HepG2 (cell line): ENCODE measurements around the gene CSMD2. TPM values are rescaled to one million over a fixed set of nuclear protein-coding genes. Genes with fewer than 3 reads are reported as not detected.

Experiments used
- ATAC-seq: fragments of 200-7000 bp; cut with Tn5 transposase; 3 replicates; pipeline ENCODE4 v1.9.1; 2020; ENCODE audit warnings: mild to moderate bottlenecking, moderate library complexity
- BruUV-seq: library from RNA; stranded (reverse); fragments of 400-500 nt; replicated peaks from 2 replicates; lab custom pipeline; 2021; lab: Mats Ljungman, UMichigan
- CTCF ChIA-PET: fragments of 300-600 bp; formaldehyde crosslinking; extraction: SDS; loops from one replicate; lab custom pipeline; 2021; ENCODE audit warnings: low total read pairs, inconsistent platforms, low intra/inter-chr PET ratio; lab: Yijun Ruan, JAX
- POLR2A ChIA-PET: fragments of 350-600 bp; sonication (Branson Sonifier 250); formaldehyde crosslinking; loops from one replicate; lab custom pipeline; 2020; ENCODE audit warnings: antibody characterized with exemption, inconsistent platforms; lab: Yijun Ruan, JAX
- DNase-seq: peaks from one replicate; pipeline ENCODE4 v3.0.0-alpha.2; 2015; ENCODE audit warnings: low spot score
- FAIRE-seq: peaks from 3 replicates; lab custom pipeline; 2011; peaks lifted over from hg19 to GRCh38; lab: Jason Lieb, UNC
- H2AFZ ChIP-seq: one replicate; pipeline ENCODE4 v1.6.1; 2011; ENCODE audit warnings: low read length, inconsistent platforms
- H3K27ac ChIP-seq: fragments of 300-600 bp; 3 replicates; pipeline ENCODE4 v1.8.0; 2011; ENCODE audit warnings: mixed run types, mild to moderate bottlenecking, mixed read lengths, low read length, inconsistent platforms; ENCODE audit not compliant: insufficient read depth; ENCODE audit errors: extremely low read length
- H3K27me3 ChIP-seq, 2 experiments: fragments of 200-600 bp in 1 of 2; 2 replicates in 1 of 2; 3 replicates in 1 of 2; pipeline versions ENCODE4 v1.6.0 to v1.8.0; 2011; ENCODE audit warnings: low read length in 2 of 2, mild to moderate bottlenecking in 2 of 2, moderate library complexity in 2 of 2, inconsistent platforms in 1 of 2; ENCODE audit not compliant: insufficient read depth in 2 of 2, control insufficient read depth in 1 of 2
- H3K36me3 ChIP-seq, 2 experiments: fragments of 200-600 bp in 1 of 2; replicated peaks in 1 of 2; 2 replicates in 1 of 2; 3 replicates in 1 of 2; pipeline versions ENCODE4 v1.5.1 to v1.8.0; 2011; ENCODE audit warnings: low read length in 2 of 2, inconsistent platforms in 1 of 2; ENCODE audit not compliant: insufficient read depth in 2 of 2, control insufficient read depth in 1 of 2
- H3K4me1 ChIP-seq: 2 replicates; pipeline ENCODE4 v1.5.1; 2012; ENCODE audit warnings: low read length, inconsistent platforms; ENCODE audit not compliant: insufficient read depth
- H3K4me2 ChIP-seq: 2 replicates; pipeline ENCODE4 v1.6.0; 2011; ENCODE audit warnings: low read depth, low read length, inconsistent platforms
- H3K4me3 ChIP-seq, 3 experiments: fragments of 200-600 bp in 1 of 3; sonication (generic), shearing (Covaris generic) in 1 of 3; replicated peaks in 1 of 3; 2 replicates each; pipeline ENCODE4 v1.5.1; 2011 to 2016; ENCODE audit warnings: low read length in 3 of 3, inconsistent platforms in 2 of 3, low read depth in 2 of 3, mild to moderate bottlenecking in 2 of 3, control low read depth in 1 of 3, mixed read lengths in 1 of 3; ENCODE audit not compliant: insufficient read depth in 1 of 3
- H3K79me2 ChIP-seq: one replicate; pipeline ENCODE4 v1.6.1; 2011; ENCODE audit warnings: low read length, inconsistent platforms; ENCODE audit not compliant: insufficient read depth
- H3K9ac ChIP-seq: 2 replicates; pipeline ENCODE4 v1.6.0; 2011; ENCODE audit warnings: mild to moderate bottlenecking, low read depth, low read length, inconsistent platforms; ENCODE audit not compliant: insufficient read depth
- H3K9me3 ChIP-seq: 2 replicates; pipeline ENCODE4 v1.5.1; 2012; ENCODE audit warnings: mild to moderate bottlenecking, low read length
- H4K20me1 ChIP-seq: 2 replicates; pipeline ENCODE4 v1.6.0; 2011; ENCODE audit warnings: inconsistent platforms, mild to moderate bottlenecking, low read length, moderate library complexity; ENCODE audit not compliant: insufficient read depth
- KDM4B ChIP-seq: sonication (generic); formaldehyde crosslinking; IDR thresholded peaks from 2 replicates; pipeline ENCODE4 v1.4.0; 2020; ENCODE audit warnings: missing genetic modification reagents
- PBX2 ChIP-seq: IDR thresholded peaks from 2 replicates; pipeline ENCODE4 v1.6.1; 2016; ENCODE audit warnings: control low read depth
- POLR2A ChIP-seq, 2 experiments: IDR thresholded peaks; 2 replicates each; pipeline ENCODE4 v1.6.1; 2011; ENCODE audit warnings: low read depth in 2 of 2, low read length in 2 of 2, mild to moderate bottlenecking in 1 of 2, moderate library complexity in 1 of 2; ENCODE audit not compliant: insufficient read depth in 1 of 2
- PTBP1 ChIP-seq: fragments of 200-400 bp; formaldehyde crosslinking; IDR thresholded peaks from 2 replicates; pipeline ENCODE4 v1.6.1; 2018; ENCODE audit warnings: low read length, low read depth; ENCODE audit not compliant: poor library complexity, severe bottlenecking
- ZNF331 ChIP-seq: sonication (generic); formaldehyde crosslinking; IDR thresholded peaks from 2 replicates; pipeline ENCODE4 v1.4.0; 2020; ENCODE audit warnings: missing genetic modification reagents
- ZNF569 ChIP-seq: sonication (generic); formaldehyde crosslinking; IDR thresholded peaks from 2 replicates; pipeline ENCODE4 v1.5.0; 2020; ENCODE audit warnings: mild to moderate bottlenecking, missing genetic modification reagents, moderate library complexity, borderline replicate concordance
- ZNF724P ChIP-seq: sonication (generic); formaldehyde crosslinking; IDR thresholded peaks from 2 replicates; pipeline ENCODE4 v1.8.0; 2022; ENCODE audit warnings: missing genetic modification reagents, borderline replicate concordance
- ZNF761 ChIP-seq: sonication (generic); formaldehyde crosslinking; conservative IDR thresholded peaks from 2 replicates; pipeline ENCODE4 v1.4.0; 2020; ENCODE audit warnings: mild to moderate bottlenecking, missing genetic modification reagents
- WGBS: methylation state at CpG from one replicate; pipeline ENCODE4 v1.1.6; 2017; ENCODE audit warnings: low lambda C conversion rate; 5-methylcytosine and 5-hydroxymethylcytosine counted together
- in situ Hi-C: cut with HindIII; loops from 2 replicates; pipeline ENCODE4 v1.10.0; 2017; ENCODE audit warnings: low pct_unique_long_range_greater_than_20kb; ENCODE audit not compliant: extremely low pct_ligation_motif_present
- intact Hi-C: fragments of 100-400 bp; cut with micrococcal nuclease; formaldehyde crosslinking; loops from one replicate; pipeline ENCODE4 v1.10.0; 2022; ENCODE audit not compliant: unreplicated experiment
- polyA plus RNA-seq, 8 experiments: library from polyadenylated mRNA; depleted of rRNA in 3 of 8; stranded (reverse) in 7 of 8; unstranded in 1 of 8; fragments of >200 nt; fragmentation: Illumina TruSeq in 4 of 8; extraction: Trizol in 4 of 8; gene quantifications; 2 replicates each; pipeline versions ENCODE4 v1.2.1 to v1.2.3, GENCODE V29; 2011 to 2016; ENCODE audit warnings: low read depth in 4 of 8, missing spikeins in 1 of 8, mixed read lengths in 1 of 8; ENCODE audit not compliant: insufficient read depth in 1 of 8
- total RNA-seq, 5 experiments: library from RNA; depleted of rRNA; stranded (reverse); fragments of >200 nt; fragmentation: Illumina TruSeq; extraction: Trizol; gene quantifications; 2 replicates each; pipeline ENCODE4 v1.2.3, GENCODE V29; 2016; ENCODE audit warnings: low read depth in 1 of 5
- TF ChIP-seq, protein P1 (sequence below): sonication (generic); formaldehyde crosslinking; IDR thresholded peaks from 2 replicates; pipeline ENCODE4 v1.4.0; 2020; ENCODE audit warnings: missing genetic modification reagents
- TF ChIP-seq, protein P2 (sequence below): sonication (generic); formaldehyde crosslinking; IDR thresholded peaks from 2 replicates; pipeline ENCODE4 v1.4.0; 2020; ENCODE audit warnings: mild to moderate bottlenecking, missing genetic modification reagents
- TF ChIP-seq, protein P3 (sequence below): sonication (generic); formaldehyde crosslinking; IDR thresholded peaks from 2 replicates; pipeline ENCODE4; 2020; ENCODE audit warnings: missing genetic modification reagents, mild to moderate bottlenecking, borderline replicate concordance
- TF ChIP-seq, protein P4 (sequence below): sonication (generic); formaldehyde crosslinking; conservative IDR thresholded peaks from 2 replicates; pipeline ENCODE4 v1.8.0; 2022; ENCODE audit warnings: mild to moderate bottlenecking, moderate library complexity, missing genetic modification reagents
- TF ChIP-seq, protein P5 (sequence below): IDR thresholded peaks from 2 replicates; pipeline ENCODE4 v1.6.1; 2016; ENCODE audit warnings: low read depth, borderline replicate concordance

The CSMD2 gene
- total and polyA plus RNA-seq, 2 of the 13 experiments (the other 11 are each of a cell fraction or from before 2014, with no cell fraction given): not detected

GRCh38 chr1:34018285-34018684, 146.7 kb downstream of the CSMD2 start:
- FAIRE-seq (no peak), ATAC-seq (no peak), DNase-seq (no peak)
- H3K79me2 ChIP-seq: no peaks in the 10 kb centered on the region
- H3K9ac ChIP-seq: no peak overlapping the region
- ChIA-PET CTCF (no interaction called here), POLR2A (no interaction called here)
- H3K9me3 ChIP-seq: no peaks in the 10 kb centered on the region
- BruUV-seq: no TSS peak
- H4K20me1 ChIP-seq: no peaks in the 10 kb centered on the region
- no peak overlapping the region for H3K27ac ChIP-seq
- no peaks in the 10 kb centered on the region for H3K27me3 ChIP-seq
- WGBS: 0% methylated on average over 2 of the region's 2 CpGs
- peaks cover 19% of the 10 kb centered on the region for H3K4me1 ChIP-seq
- no peaks in the 10 kb centered on the region for H3K36me3 ChIP-seq
- no peak overlapping the region for H3K4me2 ChIP-seq
- H3K4me3 ChIP-seq: no peak overlapping the region
- no peak overlapping the region for H2AFZ ChIP-seq
- in situ Hi-C loops: no loop called here
- intact Hi-C loops: no loop called here
- TF ChIP-seq, protein P1, sequence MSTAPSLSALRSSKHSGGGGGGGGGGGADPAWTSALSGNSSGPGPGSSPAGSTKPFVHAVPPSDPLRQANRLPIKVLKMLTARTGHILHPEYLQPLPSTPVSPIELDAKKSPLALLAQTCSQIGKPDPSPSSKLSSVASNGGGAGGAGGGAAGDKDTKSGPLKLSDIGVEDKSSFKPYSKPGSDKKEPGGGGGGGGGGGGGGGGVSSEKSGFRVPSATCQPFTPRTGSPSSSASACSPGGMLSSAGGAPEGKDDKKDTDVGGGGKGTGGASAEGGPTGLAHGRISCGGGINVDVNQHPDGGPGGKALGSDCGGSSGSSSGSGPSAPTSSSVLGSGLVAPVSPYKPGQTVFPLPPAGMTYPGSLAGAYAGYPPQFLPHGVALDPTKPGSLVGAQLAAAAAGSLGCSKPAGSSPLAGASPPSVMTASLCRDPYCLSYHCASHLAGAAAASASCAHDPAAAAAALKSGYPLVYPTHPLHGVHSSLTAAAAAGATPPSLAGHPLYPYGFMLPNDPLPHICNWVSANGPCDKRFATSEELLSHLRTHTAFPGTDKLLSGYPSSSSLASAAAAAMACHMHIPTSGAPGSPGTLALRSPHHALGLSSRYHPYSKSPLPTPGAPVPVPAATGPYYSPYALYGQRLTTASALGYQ: no peak
- TF ChIP-seq ZNF761 (CRISPR knock-in tag) (no peak), ZNF331 (CRISPR knock-in tag) (no peak), PBX2 (no peak), KDM4B (CRISPR knock-in tag) (no peak), PTBP1 (no peak), POLR2A (IDR thresholded peaks at IDR 0.05; ENCODE audit: insufficient read depth in 1 of 2, low read depth in 2 of 2, low read length in 2 of 2) (no peak), ZNF569 (CRISPR knock-in tag) (no peak), ZNF724P (CRISPR knock-in tag) (no peak)
- TF ChIP-seq, protein P2, sequence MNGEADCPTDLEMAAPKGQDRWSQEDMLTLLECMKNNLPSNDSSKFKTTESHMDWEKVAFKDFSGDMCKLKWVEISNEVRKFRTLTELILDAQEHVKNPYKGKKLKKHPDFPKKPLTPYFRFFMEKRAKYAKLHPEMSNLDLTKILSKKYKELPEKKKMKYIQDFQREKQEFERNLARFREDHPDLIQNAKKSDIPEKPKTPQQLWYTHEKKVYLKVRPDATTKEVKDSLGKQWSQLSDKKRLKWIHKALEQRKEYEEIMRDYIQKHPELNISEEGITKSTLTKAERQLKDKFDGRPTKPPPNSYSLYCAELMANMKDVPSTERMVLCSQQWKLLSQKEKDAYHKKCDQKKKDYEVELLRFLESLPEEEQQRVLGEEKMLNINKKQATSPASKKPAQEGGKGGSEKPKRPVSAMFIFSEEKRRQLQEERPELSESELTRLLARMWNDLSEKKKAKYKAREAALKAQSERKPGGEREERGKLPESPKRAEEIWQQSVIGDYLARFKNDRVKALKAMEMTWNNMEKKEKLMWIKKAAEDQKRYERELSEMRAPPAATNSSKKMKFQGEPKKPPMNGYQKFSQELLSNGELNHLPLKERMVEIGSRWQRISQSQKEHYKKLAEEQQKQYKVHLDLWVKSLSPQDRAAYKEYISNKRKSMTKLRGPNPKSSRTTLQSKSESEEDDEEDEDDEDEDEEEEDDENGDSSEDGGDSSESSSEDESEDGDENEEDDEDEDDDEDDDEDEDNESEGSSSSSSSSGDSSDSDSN (CRISPR knock-in tag): no peak
- TF ChIP-seq, protein P3, sequence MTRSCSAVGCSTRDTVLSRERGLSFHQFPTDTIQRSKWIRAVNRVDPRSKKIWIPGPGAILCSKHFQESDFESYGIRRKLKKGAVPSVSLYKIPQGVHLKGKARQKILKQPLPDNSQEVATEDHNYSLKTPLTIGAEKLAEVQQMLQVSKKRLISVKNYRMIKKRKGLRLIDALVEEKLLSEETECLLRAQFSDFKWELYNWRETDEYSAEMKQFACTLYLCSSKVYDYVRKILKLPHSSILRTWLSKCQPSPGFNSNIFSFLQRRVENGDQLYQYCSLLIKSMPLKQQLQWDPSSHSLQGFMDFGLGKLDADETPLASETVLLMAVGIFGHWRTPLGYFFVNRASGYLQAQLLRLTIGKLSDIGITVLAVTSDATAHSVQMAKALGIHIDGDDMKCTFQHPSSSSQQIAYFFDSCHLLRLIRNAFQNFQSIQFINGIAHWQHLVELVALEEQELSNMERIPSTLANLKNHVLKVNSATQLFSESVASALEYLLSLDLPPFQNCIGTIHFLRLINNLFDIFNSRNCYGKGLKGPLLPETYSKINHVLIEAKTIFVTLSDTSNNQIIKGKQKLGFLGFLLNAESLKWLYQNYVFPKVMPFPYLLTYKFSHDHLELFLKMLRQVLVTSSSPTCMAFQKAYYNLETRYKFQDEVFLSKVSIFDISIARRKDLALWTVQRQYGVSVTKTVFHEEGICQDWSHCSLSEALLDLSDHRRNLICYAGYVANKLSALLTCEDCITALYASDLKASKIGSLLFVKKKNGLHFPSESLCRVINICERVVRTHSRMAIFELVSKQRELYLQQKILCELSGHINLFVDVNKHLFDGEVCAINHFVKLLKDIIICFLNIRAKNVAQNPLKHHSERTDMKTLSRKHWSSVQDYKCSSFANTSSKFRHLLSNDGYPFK: no peak
- TF ChIP-seq, protein P4, sequence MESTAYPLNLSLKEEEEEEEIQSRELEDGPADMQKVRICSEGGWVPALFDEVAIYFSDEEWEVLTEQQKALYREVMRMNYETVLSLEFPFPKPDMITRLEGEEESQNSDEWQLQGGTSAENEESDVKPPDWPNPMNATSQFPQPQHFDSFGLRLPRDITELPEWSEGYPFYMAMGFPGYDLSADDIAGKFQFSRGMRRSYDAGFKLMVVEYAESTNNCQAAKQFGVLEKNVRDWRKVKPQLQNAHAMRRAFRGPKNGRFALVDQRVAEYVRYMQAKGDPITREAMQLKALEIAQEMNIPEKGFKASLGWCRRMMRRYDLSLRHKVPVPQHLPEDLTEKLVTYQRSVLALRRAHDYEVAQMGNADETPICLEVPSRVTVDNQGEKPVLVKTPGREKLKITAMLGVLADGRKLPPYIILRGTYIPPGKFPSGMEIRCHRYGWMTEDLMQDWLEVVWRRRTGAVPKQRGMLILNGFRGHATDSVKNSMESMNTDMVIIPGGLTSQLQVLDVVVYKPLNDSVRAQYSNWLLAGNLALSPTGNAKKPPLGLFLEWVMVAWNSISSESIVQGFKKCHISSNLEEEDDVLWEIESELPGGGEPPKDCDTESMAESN (CRISPR knock-in tag): no peak
- TF ChIP-seq, protein P5, sequence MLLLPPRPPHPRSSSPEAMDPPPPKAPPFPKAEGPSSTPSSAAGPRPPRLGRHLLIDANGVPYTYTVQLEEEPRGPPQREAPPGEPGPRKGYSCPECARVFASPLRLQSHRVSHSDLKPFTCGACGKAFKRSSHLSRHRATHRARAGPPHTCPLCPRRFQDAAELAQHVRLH (CRISPR knock-in tag): no peak
